Thymus (tissue), 11 donors: ENCODE results near the gene PPOX. TPM values are rescaled to one million over a fixed set of nuclear protein-coding genes. Genes with fewer than 3 reads are reported as not detected.

Experiments
- DNase-seq, 9 donors: peaks; one replicate each; pipeline ENCODE4 v3.0.0-alpha.2; 2013; ENCODE audit warnings: low spot score in 9 of 9, low read depth in 6 of 9, missing footprints in 1 of 9
- H3K27ac ChIP-seq, 2 donors: one replicate each; pipeline ENCODE4 v1.5.1; 2013; ENCODE audit warnings: control low read depth in 1 of 2, low read depth in 1 of 2, low read length in 1 of 2, mild to moderate bottlenecking in 1 of 2, moderate library complexity in 1 of 2
- H3K27me3 ChIP-seq, 2 donors: one replicate each; pipeline ENCODE4 v1.5.1; 2013; ENCODE audit warnings: low read length in 1 of 2; ENCODE audit not compliant: control insufficient read depth in 2 of 2, insufficient read depth in 1 of 2
- H3K36me3 ChIP-seq, 2 donors: one replicate each; pipeline ENCODE4 v1.5.1; 2013; ENCODE audit warnings: low read length in 1 of 2, mild to moderate bottlenecking in 1 of 2, moderate library complexity in 1 of 2; ENCODE audit not compliant: control insufficient read depth in 2 of 2, insufficient read depth in 2 of 2
- H3K4me1 ChIP-seq, 2 donors: one replicate each; pipeline ENCODE4 v1.5.1; 2013; ENCODE audit warnings: low read length in 2 of 2; ENCODE audit not compliant: control insufficient read depth in 2 of 2, insufficient read depth in 2 of 2
- H3K4me3 ChIP-seq, 2 donors: one replicate each; pipeline ENCODE4 v1.5.1; 2013; ENCODE audit warnings: low read length in 2 of 2, control low read depth in 1 of 2, mild to moderate bottlenecking in 1 of 2
- H3K9me3 ChIP-seq, 2 donors: one replicate each; pipeline ENCODE4 v1.5.1; 2013; ENCODE audit warnings: low read length in 1 of 2, mild to moderate bottlenecking in 1 of 2; ENCODE audit not compliant: control insufficient read depth in 2 of 2, insufficient read depth in 1 of 2
- WGBS: extraction: QIAGEN DNeasy Blood & Tissue Kit; methylation state at CpG from one replicate; pipeline ENCODE4 v1.1.7; 2013; 5-methylcytosine and 5-hydroxymethylcytosine counted together
- polyA plus RNA-seq: library from polyadenylated mRNA; stranded (reverse); fragments of 200-250 nt; gene quantifications from one replicate; pipeline ENCODE4 v1.2.3, GENCODE V29; 2013
- total RNA-seq: library from RNA; stranded (reverse); fragments of 120-200 nt; gene quantifications from one replicate; pipeline ENCODE4 v1.2.4, GENCODE V29; 2013
- donor health status: healthy.

PPOX gene
- total and polyA plus RNA-seq, 2 donors: 19.9 to 50.4 TPM

- 97% methylated on average over 4 of the region's 4 CpGs for WGBS
- peaks cover 23 to 27% of the 10 kb centered on the region in 2 donors for H3K4me1 ChIP-seq
Measured at GRCh38 chr1:161128591-161129420, 37.4 kb upstream of the PPOX start.

GRCh38 chr1:161130266-161130665, 36.0 kb upstream of the PPOX start:
- Histone ChIP-seq H3K36me3 (peaks cover 8 to 49% of the 10 kb centered on the region in 2 donors), H3K27me3 (no peaks in the 10 kb centered on the region), H3K9me3 (no peaks in the 10 kb centered on the region), H3K4me3 (no peak overlapping the region), H3K27ac (no peak overlapping the region), H3K4me1 (peaks cover 23 to 30% of the 10 kb centered on the region in 2 donors)
- DNase-seq: no peak
- 90% methylated on average over 1 of the region's 1 CpG for WGBS

More at GRCh38 chr1:161128591-161129420, 37.4 kb upstream of the PPOX start:
- Histone ChIP-seq H3K9me3 (no peaks in the 10 kb centered on the region), H3K27me3 (no peaks in the 10 kb centered on the region), H3K36me3 (peaks cover 21 to 64% of the 10 kb centered on the region in 2 donors), H3K4me3 (no peak overlapping the region), H3K27ac (no peak overlapping the region)
- DNase-seq: peak in 1 of 9 donors; percentile 11

DNA sequence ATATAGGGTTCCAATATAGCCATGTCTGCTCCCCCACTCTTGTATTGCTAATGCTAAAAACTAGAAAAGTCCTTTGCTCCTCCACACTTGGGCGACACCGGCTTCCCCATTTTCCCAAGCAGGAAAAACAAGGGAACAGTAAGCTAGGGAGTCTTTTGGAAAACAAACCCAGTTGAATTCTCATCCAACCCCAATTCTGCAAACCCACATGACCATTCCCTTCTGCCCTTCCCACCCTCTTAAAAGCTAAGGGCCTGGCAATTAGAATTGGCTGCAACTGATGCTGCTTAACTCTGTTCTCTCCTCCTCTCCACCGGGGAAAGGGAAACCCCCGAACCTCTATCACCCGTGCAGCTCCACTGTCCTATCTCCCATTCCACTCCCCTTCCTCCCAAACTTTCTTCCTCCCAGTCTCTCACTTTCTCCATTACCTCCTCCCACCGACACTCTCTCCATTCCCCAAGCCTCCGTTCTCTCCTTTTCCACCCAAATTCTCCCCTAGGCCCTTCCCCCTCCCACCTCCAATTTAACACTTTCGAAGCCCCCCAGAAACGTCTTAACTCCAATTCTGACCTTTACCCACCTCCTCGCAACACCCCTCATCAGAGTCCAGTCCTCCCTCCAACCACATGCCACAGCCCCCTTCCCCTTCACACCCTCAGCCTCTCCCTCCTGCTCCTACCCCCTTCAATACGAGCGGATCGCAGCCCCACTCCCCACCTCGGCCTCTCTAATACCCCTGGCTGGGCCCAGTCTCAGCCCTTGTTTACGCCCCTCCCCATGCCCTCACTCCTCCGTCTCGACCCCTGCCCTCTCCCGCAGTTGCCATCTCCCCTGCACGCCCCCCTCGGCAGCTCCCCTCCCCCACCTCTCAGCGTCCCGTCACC, 34.5 kb upstream of the PPOX start:
- peak overlapping the region; percentile 63 to 80 for H3K4me3 ChIP-seq
- peaks cover 5 to 38% of the 10 kb centered on the region in 2 donors for H3K36me3 ChIP-seq
- no peaks in the 10 kb centered on the region for H3K27me3 ChIP-seq
- H3K4me1 ChIP-seq: peaks cover 23 to 30% of the 10 kb centered on the region in 2 donors
- DNase-seq: peak in 2 of 9 donors; percentile 10 to 37
- WGBS: 9% methylated on average over 22 of the region's 22 CpGs
- H3K9me3 ChIP-seq: no peaks in the 10 kb centered on the region
- peak overlapping the region; percentile 67 to 93 for H3K27ac ChIP-seq

DNA sequence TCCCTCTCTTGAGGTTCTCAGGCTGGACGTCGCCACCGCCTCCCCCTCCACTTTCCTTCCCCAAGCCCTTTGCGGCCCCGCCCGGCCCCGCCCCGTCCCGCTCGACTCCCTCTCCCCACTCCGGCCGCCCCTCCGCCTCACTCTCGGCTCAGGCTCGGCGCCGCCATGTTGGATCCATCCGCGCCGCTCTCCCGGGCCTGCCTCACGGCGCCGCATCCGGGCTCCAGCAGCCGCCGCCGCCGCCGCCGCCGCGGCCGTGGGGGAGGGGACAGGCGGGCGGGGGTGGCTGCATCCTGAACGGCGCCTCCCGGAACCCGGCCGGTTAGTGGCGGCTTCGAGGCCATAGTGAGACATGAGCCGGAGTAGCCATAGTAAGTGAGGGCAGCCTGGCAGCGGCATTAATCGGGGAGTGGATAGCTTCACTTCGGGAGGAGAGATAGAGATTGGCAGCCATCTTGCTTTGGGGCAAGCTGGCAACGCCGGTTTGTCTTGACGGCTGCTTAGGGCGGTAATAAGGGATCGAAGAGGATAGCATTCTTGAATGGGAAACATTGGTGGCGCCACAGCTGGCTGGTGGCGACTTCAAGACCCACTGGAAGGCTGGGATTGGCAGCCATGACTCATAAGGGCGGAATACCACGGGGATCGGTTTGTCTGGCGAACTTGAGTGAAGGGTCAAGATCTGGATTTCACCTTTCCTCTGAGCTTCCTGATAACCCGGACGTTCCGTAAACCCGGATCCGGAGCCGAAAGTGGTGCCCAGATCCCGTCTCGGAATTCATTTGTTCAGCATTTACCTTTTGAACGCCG, 33.6 kb upstream of the PPOX start, which contains the start of gene DEDD:
DEDD (minus strand) TSS at position 258 of the 810 bp plus-strand sequence. CDS start 8,205 bp downstream, outside the sequence.
- H3K4me1 ChIP-seq: peaks cover 23 to 29% of the 10 kb centered on the region in 2 donors

GRCh38 chr1:161133220-161133740, 32.9 kb upstream of the PPOX start:
- no peaks in the 10 kb centered on the region for H3K27me3 ChIP-seq
- 13% methylated on average over 11 of the region's 11 CpGs for WGBS
- no peaks in the 10 kb centered on the region for H3K9me3 ChIP-seq
- peak overlapping the region; percentile 63 to 80 for H3K4me3 ChIP-seq
- peak overlapping the region; percentile 80 to 93 for H3K27ac ChIP-seq
- H3K36me3 ChIP-seq: peaks cover 0 to 26% of the 10 kb centered on the region in 2 donors
- H3K4me1 ChIP-seq: peaks cover 17 to 27% of the 10 kb centered on the region in 2 donors
- no peak for DNase-seq

More for the DNA sequence above, 33.6 kb upstream of the PPOX start, which contains the start of gene DEDD:
- DNase-seq: peak; percentile 68 to 96 (median 88)
- Histone ChIP-seq H3K27ac (peak within 1 kb of the TSS; percentile 80 to 93), H3K27me3 (no peaks in the 10 kb centered on the region), H3K36me3 (peaks cover 2 to 32% of the 10 kb centered on the region in 2 donors), H3K9me3 (no peaks in the 10 kb centered on the region), H3K4me3 (peak within 1 kb of the TSS; percentile 63 to 80)
- WGBS: under 1% methylated on average over 68 of the region's 68 CpGs

DNA sequence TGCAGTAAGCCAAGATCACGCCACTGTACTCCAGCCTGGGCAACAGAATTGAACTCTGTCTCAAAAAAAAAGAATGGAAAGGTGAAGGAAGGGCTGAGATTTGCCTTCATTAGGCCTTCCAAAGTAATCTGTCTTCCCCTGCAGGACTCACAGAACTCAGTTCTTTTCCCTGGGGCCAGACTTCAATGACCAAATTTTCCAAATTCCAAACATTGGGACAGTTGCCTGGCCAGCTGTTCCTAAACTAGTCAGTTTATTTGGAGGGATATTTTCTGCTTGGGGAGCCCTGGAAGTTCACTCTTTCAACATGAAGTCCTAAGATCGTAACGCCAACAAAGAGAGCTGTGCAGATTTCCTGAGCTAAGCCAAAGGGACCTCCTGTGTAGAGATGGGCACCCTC, 28.3 kb upstream of the PPOX start:
- Histone ChIP-seq H3K4me1 (peaks cover 6 to 8% of the 10 kb centered on the region in 2 donors), H3K27ac (no peak overlapping the region)
- WGBS: 96% methylated on average over 3 of the region's 3 CpGs

GRCh38 chr1:161138431-161138830, 27.8 kb upstream of the PPOX start:
- 94% methylated on average over 1 of the region's 1 CpG for WGBS
- Histone ChIP-seq H3K4me1 (peaks cover 3 to 6% of the 10 kb centered on the region in 2 donors), H3K4me3 (no peak overlapping the region), H3K27me3 (no peaks in the 10 kb centered on the region), H3K27ac (no peak overlapping the region), H3K9me3 (no peaks in the 10 kb centered on the region), H3K36me3 (peaks cover 0 to 3% of the 10 kb centered on the region in 2 donors)
- no peak for DNase-seq

More for the DNA sequence above, 28.3 kb upstream of the PPOX start:
- Histone ChIP-seq H3K36me3 (peaks cover 0 to 3% of the 10 kb centered on the region in 2 donors), H3K27me3 (no peaks in the 10 kb centered on the region), H3K4me3 (no peak overlapping the region), H3K9me3 (no peaks in the 10 kb centered on the region)
- no peak for DNase-seq

- WGBS: 91% methylated on average over 1 of the region's 1 CpG
- no peaks in the 10 kb centered on the region for H3K9me3 ChIP-seq
- H3K36me3 ChIP-seq: peaks cover 0 to 3% of the 10 kb centered on the region in 2 donors
- no peak overlapping the region for H3K27ac ChIP-seq
- H3K27me3 ChIP-seq: no peaks in the 10 kb centered on the region
- DNase-seq: peak in 2 of 9 donors; percentile 37 to 64
- no peaks in the 10 kb centered on the region for H3K4me1 ChIP-seq
- no peak overlapping the region for H3K4me3 ChIP-seq
Measured at GRCh38 chr1:161139766-161140165, 26.5 kb upstream of the PPOX start.
